CD4-positive, CD25-positive, alpha-beta regulatory T cell (primary cell): ENCODE results near the gene SOX5. TPM values are rescaled to one million over a fixed set of nuclear protein-coding genes. Genes with fewer than 3 reads are reported as not detected.

ENCODE experiments used
- ATAC-seq, 2 donors: fragments of 150-1000 bp; cut with Tn5 transposase; one replicate each; pipeline ENCODE4 v1.10.0; 2021; ENCODE audit warnings: low read depth in 2 of 2, moderate number of reproducible peaks in 2 of 2, moderate library complexity in 1 of 2
- DNase-seq, 3 donors: peaks; one replicate each; pipeline versions ENCODE4 v3.0.0 to v3.0.0-alpha.2; 2012 to 2022; ENCODE audit warnings: mixed read lengths in 1 of 3
- H3K27ac ChIP-seq: one replicate; pipeline ENCODE4 v1.7.0; 2013; ENCODE audit warnings: mild to moderate bottlenecking, low read length; ENCODE audit not compliant: insufficient read depth, poor library complexity, severe bottlenecking
- H3K27me3 ChIP-seq: one replicate; pipeline ENCODE4 v1.7.0; 2013; ENCODE audit warnings: low read length; ENCODE audit not compliant: control insufficient read depth, insufficient read depth
- H3K36me3 ChIP-seq: one replicate; pipeline ENCODE4 v1.7.0; 2013; ENCODE audit warnings: mild to moderate bottlenecking, low read length, moderate library complexity; ENCODE audit not compliant: control insufficient read depth, insufficient read depth
- H3K4me1 ChIP-seq: 2 replicates; pipeline ENCODE4 v1.7.0; 2013; ENCODE audit warnings: mild to moderate bottlenecking, low read length; ENCODE audit not compliant: insufficient read depth, control insufficient read depth, poor library complexity, severe bottlenecking
- H3K4me3 ChIP-seq: one replicate; pipeline ENCODE4 v1.7.0; 2013; ENCODE audit warnings: low read depth, mild to moderate bottlenecking, low read length, moderate library complexity
- H3K9me3 ChIP-seq, 2 experiments: 1 replicate in 1 of 2; 2 replicates in 1 of 2; pipeline ENCODE4 v1.7.0; 2013; ENCODE audit warnings: low read length in 2 of 2, mild to moderate bottlenecking in 1 of 2, moderate library complexity in 1 of 2; ENCODE audit not compliant: control insufficient read depth in 2 of 2
- H3K27ac Mint-ChIP-seq, 3 donors: one replicate each; pipeline ENCODE4 v1.8.0; 2020 to 2022; ENCODE audit warnings: mild to moderate bottlenecking in 3 of 3, mixed read lengths in 3 of 3, moderate library complexity in 2 of 3
- H3K27me3 Mint-ChIP-seq: one replicate; pipeline ENCODE4 v1.8.0; 2022; ENCODE audit warnings: mild to moderate bottlenecking, mixed read lengths
- H3K36me3 Mint-ChIP-seq: one replicate; pipeline ENCODE4 v1.8.0; 2020; ENCODE audit warnings: mixed read lengths
- H3K4me1 Mint-ChIP-seq, 4 donors: one replicate each; pipeline ENCODE4 v1.8.0; 2020 to 2022; ENCODE audit warnings: mixed read lengths in 4 of 4, mild to moderate bottlenecking in 1 of 4
- H3K4me3 Mint-ChIP-seq, 4 donors: one replicate each; pipeline ENCODE4 v1.8.0; 2020 to 2022; ENCODE audit warnings: mild to moderate bottlenecking in 4 of 4, mixed read lengths in 4 of 4, moderate library complexity in 3 of 4
- H3K9me3 Mint-ChIP-seq, 7 donors: one replicate each; pipeline ENCODE4 v1.8.0; 2020 to 2022; ENCODE audit warnings: mixed read lengths in 7 of 7, mild to moderate bottlenecking in 3 of 7, moderate library complexity in 2 of 7
- polyA plus RNA-seq, 4 donors: library from polyadenylated mRNA; unstranded; fragments of 300-500 nt; fragmentation: Illumina TruSeq; gene quantifications; one replicate each; pipeline ENCODE4 v1.2.3, GENCODE V29; 2021
- total RNA-seq: library from RNA; stranded (reverse); gene quantifications from one replicate; pipeline ENCODE4 v1.2.3, GENCODE V29; 2022

SOX5 gene
- total and polyA plus RNA-seq, 5 donors from 2014 or later = not detected

- ATAC-seq (no peak), DNase-seq (no peak)
- H3K4me1 Mint-ChIP-seq = no peaks in the 10 kb centered on the region
- no peaks in the 10 kb centered on the region for H3K9me3 ChIP-seq
- H3K36me3 Mint-ChIP-seq = no peaks in the 10 kb centered on the region
- no peaks in the 10 kb centered on the region for H3K4me1 ChIP-seq
- H3K4me3 Mint-ChIP-seq = no peak overlapping the region
- no peak overlapping the region for H3K27ac ChIP-seq
- no peaks in the 10 kb centered on the region for H3K27me3 ChIP-seq
- peaks cover 0 to 4% (median 0%) of the 10 kb centered on the region in 7 donors for H3K9me3 Mint-ChIP-seq
- no peak overlapping the region for H3K27ac Mint-ChIP-seq
- no peak overlapping the region for H3K4me3 ChIP-seq
- H3K36me3 ChIP-seq = no peaks in the 10 kb centered on the region
- no peaks in the 10 kb centered on the region for H3K27me3 Mint-ChIP-seq
Observed at GRCh38 chr12:23938422-23938821, 11.0 kb downstream of the SOX5 start.

GRCh38 chr12:23931176-23931575 is 18.3 kb downstream of the SOX5 start:
- H3K4me1 ChIP-seq = no peaks in the 10 kb centered on the region
- H3K4me3 ChIP-seq = no peak overlapping the region
- ATAC-seq (no peak), DNase-seq (no peak)
- Mint-ChIP-seq H3K36me3 (no peaks in the 10 kb centered on the region), H3K4me3 (no peak overlapping the region), H3K27me3 (no peaks in the 10 kb centered on the region), H3K27ac (no peak overlapping the region), H3K4me1 (no peaks in the 10 kb centered on the region), H3K9me3 (peaks cover 0 to 13% (median 2%) of the 10 kb centered on the region in 7 donors)
- H3K27me3 ChIP-seq = no peaks in the 10 kb centered on the region
- no peaks in the 10 kb centered on the region for H3K36me3 ChIP-seq
- no peak overlapping the region for H3K27ac ChIP-seq
- no peaks in the 10 kb centered on the region for H3K9me3 ChIP-seq

GRCh38 chr12:23930599-23930998 is 18.9 kb downstream of the SOX5 start:
- no peaks in the 10 kb centered on the region for H3K27me3 Mint-ChIP-seq
- H3K4me1 Mint-ChIP-seq = no peaks in the 10 kb centered on the region
- Histone ChIP-seq H3K36me3 (no peaks in the 10 kb centered on the region), H3K27me3 (no peaks in the 10 kb centered on the region), H3K27ac (no peak overlapping the region), H3K4me1 (no peaks in the 10 kb centered on the region), H3K4me3 (no peak overlapping the region), H3K9me3 (no peaks in the 10 kb centered on the region)
- DNase-seq (no peak), ATAC-seq (no peak)
- peaks cover 0 to 13% (median 2%) of the 10 kb centered on the region in 7 donors for H3K9me3 Mint-ChIP-seq
- H3K27ac Mint-ChIP-seq = no peak overlapping the region
- H3K4me3 Mint-ChIP-seq = no peak overlapping the region
- no peaks in the 10 kb centered on the region for H3K36me3 Mint-ChIP-seq

GRCh38 chr12:23929906-23930305 is 19.6 kb downstream of the SOX5 start:
- Mint-ChIP-seq H3K9me3 (peaks cover 0 to 13% (median 2%) of the 10 kb centered on the region in 7 donors), H3K27me3 (no peaks in the 10 kb centered on the region), H3K36me3 (no peaks in the 10 kb centered on the region), H3K4me3 (no peak overlapping the region), H3K4me1 (no peaks in the 10 kb centered on the region), H3K27ac (no peak overlapping the region)
- Histone ChIP-seq H3K4me1 (no peaks in the 10 kb centered on the region), H3K36me3 (no peaks in the 10 kb centered on the region), H3K4me3 (no peak overlapping the region), H3K27ac (no peak overlapping the region), H3K9me3 (no peaks in the 10 kb centered on the region), H3K27me3 (no peaks in the 10 kb centered on the region)
- DNase-seq (no peak), ATAC-seq (no peak)

- H3K27ac Mint-ChIP-seq = no peak overlapping the region
- ATAC-seq (no peak), DNase-seq (no peak)
- H3K4me3 Mint-ChIP-seq = no peak overlapping the region
- no peaks in the 10 kb centered on the region for H3K27me3 Mint-ChIP-seq
- no peak overlapping the region for H3K4me3 ChIP-seq
- H3K36me3 ChIP-seq = no peaks in the 10 kb centered on the region
- no peaks in the 10 kb centered on the region for H3K4me1 ChIP-seq
- no peak overlapping the region for H3K27ac ChIP-seq
- H3K27me3 ChIP-seq = no peaks in the 10 kb centered on the region
- H3K4me1 Mint-ChIP-seq = no peaks in the 10 kb centered on the region
- peaks cover 0 to 20% (median 2%) of the 10 kb centered on the region in 7 donors for H3K9me3 Mint-ChIP-seq
- no peaks in the 10 kb centered on the region for H3K36me3 Mint-ChIP-seq
- no peaks in the 10 kb centered on the region for H3K9me3 ChIP-seq
Observed at GRCh38 chr12:23927907-23928306, 21.6 kb downstream of the SOX5 start.

- H3K27ac ChIP-seq = no peak overlapping the region
- H3K36me3 ChIP-seq = no peaks in the 10 kb centered on the region
- no peak overlapping the region for H3K4me3 Mint-ChIP-seq
- no peaks in the 10 kb centered on the region for H3K9me3 ChIP-seq
- no peaks in the 10 kb centered on the region for H3K27me3 Mint-ChIP-seq
- no peaks in the 10 kb centered on the region for H3K27me3 ChIP-seq
- H3K9me3 Mint-ChIP-seq = peaks cover 0 to 13% (median 2%) of the 10 kb centered on the region in 7 donors
- no peaks in the 10 kb centered on the region for H3K4me1 Mint-ChIP-seq
- no peaks in the 10 kb centered on the region for H3K36me3 Mint-ChIP-seq
- DNase-seq (no peak), ATAC-seq (no peak)
- no peak overlapping the region for H3K4me3 ChIP-seq
- H3K4me1 ChIP-seq = no peaks in the 10 kb centered on the region
- H3K27ac Mint-ChIP-seq = no peak overlapping the region
Observed at GRCh38 chr12:23921099-23921856, 28.2 kb downstream of the SOX5 start.

GRCh38 chr12:23911574-23911973 is 37.9 kb downstream of the SOX5 start:
- no peak overlapping the region for H3K4me3 Mint-ChIP-seq
- no peak for ATAC-seq
- H3K27me3 Mint-ChIP-seq = no peaks in the 10 kb centered on the region
- H3K9me3 Mint-ChIP-seq = peaks cover 0 to 5% (median 2%) of the 10 kb centered on the region in 7 donors
- H3K4me3 ChIP-seq = no peak overlapping the region
- no peaks in the 10 kb centered on the region for H3K36me3 Mint-ChIP-seq
- H3K4me1 ChIP-seq = no peaks in the 10 kb centered on the region
- H3K27ac ChIP-seq = no peak overlapping the region
- DNase-seq = no peak
- no peaks in the 10 kb centered on the region for H3K36me3 ChIP-seq
- no peak overlapping the region for H3K27ac Mint-ChIP-seq
- H3K27me3 ChIP-seq = no peaks in the 10 kb centered on the region
- H3K4me1 Mint-ChIP-seq = no peaks in the 10 kb centered on the region
- no peaks in the 10 kb centered on the region for H3K9me3 ChIP-seq

GRCh38 chr12:23909551-23909950 is 39.9 kb downstream of the SOX5 start:
- H3K9me3 Mint-ChIP-seq = peaks cover 0 to 7% (median 2%) of the 10 kb centered on the region in 7 donors
- no peak overlapping the region for H3K4me3 Mint-ChIP-seq
- ATAC-seq = no peak
- H3K4me1 Mint-ChIP-seq = no peaks in the 10 kb centered on the region
- Histone ChIP-seq H3K36me3 (no peaks in the 10 kb centered on the region), H3K9me3 (no peaks in the 10 kb centered on the region), H3K4me1 (no peaks in the 10 kb centered on the region), H3K27me3 (no peaks in the 10 kb centered on the region), H3K27ac (no peak overlapping the region), H3K4me3 (no peak overlapping the region)
- no peak for DNase-seq
- no peaks in the 10 kb centered on the region for H3K36me3 Mint-ChIP-seq
- H3K27ac Mint-ChIP-seq = no peak overlapping the region
- no peaks in the 10 kb centered on the region for H3K27me3 Mint-ChIP-seq
